Fibroblast of peridontal ligament (primary cell): ENCODE results near the gene CCDC148.

Source experiments
- DNase-seq: peaks from one replicate; pipeline ENCODE4 v3.0.0-alpha.2; 2010; ENCODE audit errors: extremely low read depth

The CCDC148 gene

GRCh38 chr2:158125756-158126498, 330.6 kb downstream of the CCDC148 start:
- DNase-seq, result no peak

- no peak for DNase-seq
These were observed 331.7 kb downstream of the CCDC148 start for GRCh38 chr2:158124896-158125295.
